ENCODE data around the gene DUSP22. TPM values are rescaled to one million over a fixed set of nuclear protein-coding genes. Genes with fewer than 3 reads are reported as not detected.

The DUSP22 gene
- polyA plus RNA-seq, 2 of the 4 experiments (the other 2 are of a cell fraction): 6.2 to 11.3 TPM

GRCh38 chr6:379410-380181, 87.3 kb downstream of the DUSP22 start:
- DNase-seq (ENCODE audit: low read depth in 1 of 2, low spot score in 1 of 2) (no peak), ATAC-seq (no peak), FAIRE-seq (no peak)
- Histone ChIP-seq H3K4me2 (no peak overlapping the region), H3K27ac (no peak overlapping the region), H3K4me3 (no peak overlapping the region), H3K4me1 (no peaks in the 10 kb centered on the region), H3K9me3 (no peaks in the 10 kb centered on the region)
- ChIA-PET POLR2A (no interaction called here), CTCF (interaction anchor here (0.6 kb wide), 1 partner anchor 14 kb away, joined by 3 read pairs; no protein-coding TSS in a partner anchor)
- 80% methylated on average over 14 of the region's 28 CpGs for WGBS (ENCODE audit: missing lambda C conversion rate)
- TF ChIP-seq HES2 (IDR thresholded peaks at IDR 0.05) (no peak), NR3C1 (IDR thresholded peaks at IDR 0.05) (no peak), CEBPB (IDR thresholded peaks at IDR 0.05) (no peak)

DNA sequence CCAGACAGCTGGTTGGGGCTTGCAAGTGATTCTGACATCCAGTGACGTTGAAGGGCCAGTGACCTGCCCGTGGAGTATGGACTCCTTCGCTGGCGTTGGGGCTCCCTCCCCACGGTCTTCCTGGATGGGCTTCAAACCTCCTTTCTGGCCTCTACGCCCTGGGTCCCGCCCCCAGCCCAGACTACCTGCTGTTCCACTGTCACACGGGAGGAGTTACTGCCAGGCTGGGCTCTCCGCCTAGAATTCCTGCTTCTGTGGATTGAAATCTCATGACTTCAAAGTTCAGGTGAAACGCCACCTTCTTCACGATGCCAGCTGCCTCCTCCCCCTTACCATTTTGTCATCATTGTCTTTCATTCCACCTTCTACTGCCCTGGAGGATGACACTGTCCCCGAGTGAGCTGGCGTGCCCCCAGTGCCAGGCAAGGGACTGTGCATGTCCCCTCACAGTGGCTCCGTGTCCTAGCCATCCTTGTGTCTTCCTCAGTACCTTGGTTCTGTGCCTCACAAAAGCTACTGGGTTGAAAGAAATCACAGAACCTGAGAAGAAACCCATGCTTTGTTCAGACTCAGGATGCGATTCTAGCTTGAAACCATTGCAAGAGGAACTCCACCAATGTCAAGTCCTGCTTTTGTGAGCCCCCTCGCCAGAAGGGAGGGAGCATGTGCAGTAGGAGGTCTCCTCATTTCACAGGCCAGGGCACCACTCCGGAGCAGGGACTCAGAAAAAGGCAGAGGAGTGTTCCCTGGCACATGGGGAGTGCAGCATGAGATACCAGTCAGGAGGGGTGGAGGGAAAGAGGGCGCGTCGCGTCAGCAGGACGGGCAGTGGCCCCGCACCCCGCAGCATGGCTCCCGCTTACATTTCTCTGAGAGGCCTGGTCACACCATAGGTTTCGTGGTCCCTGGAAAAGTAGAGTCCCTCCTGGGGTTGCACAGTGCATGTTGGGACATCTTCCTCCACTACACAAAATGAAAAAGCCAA, 88.2 kb downstream of the DUSP22 start:
- 66% methylated on average over 23 of the region's 26 CpGs for WGBS (ENCODE audit: missing lambda C conversion rate)
- FAIRE-seq: no peak
- TF ChIP-seq PHF8 (IDR thresholded peaks at IDR 0.05; ENCODE audit: borderline replicate concordance, low read depth) (no peak), BHLHE40 (IDR thresholded peaks at IDR 0.05; ENCODE audit: low read depth, low read length) (no peak), HEYL (CRISPR knock-in tag; IDR thresholded peaks at IDR 0.05) (no peak), HOXA7 (CRISPR knock-in tag; IDR thresholded peaks at IDR 0.05) (no peak), ESRRA (IDR thresholded peaks at IDR 0.05; ENCODE audit: borderline replicate concordance, low read length) (no peak), CEBPB (IDR thresholded peaks at IDR 0.05) (no peak), RNF2 (IDR thresholded peaks at IDR 0.05; ENCODE audit: borderline replicate concordance, low read depth) (no peak), RFX5 (IDR thresholded peaks at IDR 0.05) (no peak), HMGXB4 (CRISPR knock-in tag; IDR thresholded peaks at IDR 0.05; ENCODE audit: borderline replicate concordance) (no peak), MAX (IDR thresholded peaks at IDR 0.05) (no peak), EP300 (IDR thresholded peaks at IDR 0.05) (no peak), POLR2AphosphoS2 (conservative IDR thresholded peaks at IDR 0.05; ENCODE audit: low read length) (no peak), TFCP2L1 (CRISPR knock-in tag; IDR thresholded peaks at IDR 0.05) (no peak), CHD2 (IDR thresholded peaks at IDR 0.05; ENCODE audit: low read length, partially characterized antibody) (no peak)
- DNase-seq (ENCODE audit: low read depth in 1 of 2, low spot score in 1 of 2): no peak
- Histone ChIP-seq H3K4me3 (no peak overlapping the region), H3K4me2 (no peak overlapping the region), H3K4me1 (no peaks in the 10 kb centered on the region), H3K27ac (no peak overlapping the region), H3K9me3 (no peaks in the 10 kb centered on the region)
- POLR2A ChIA-PET: no interaction called here
- ATAC-seq: no peak
- CTCF ChIA-PET: interaction anchor here (0.6 kb wide), 1 partner anchor 15 kb away, joined by 3 read pairs; no protein-coding TSS in a partner anchor

DNA sequence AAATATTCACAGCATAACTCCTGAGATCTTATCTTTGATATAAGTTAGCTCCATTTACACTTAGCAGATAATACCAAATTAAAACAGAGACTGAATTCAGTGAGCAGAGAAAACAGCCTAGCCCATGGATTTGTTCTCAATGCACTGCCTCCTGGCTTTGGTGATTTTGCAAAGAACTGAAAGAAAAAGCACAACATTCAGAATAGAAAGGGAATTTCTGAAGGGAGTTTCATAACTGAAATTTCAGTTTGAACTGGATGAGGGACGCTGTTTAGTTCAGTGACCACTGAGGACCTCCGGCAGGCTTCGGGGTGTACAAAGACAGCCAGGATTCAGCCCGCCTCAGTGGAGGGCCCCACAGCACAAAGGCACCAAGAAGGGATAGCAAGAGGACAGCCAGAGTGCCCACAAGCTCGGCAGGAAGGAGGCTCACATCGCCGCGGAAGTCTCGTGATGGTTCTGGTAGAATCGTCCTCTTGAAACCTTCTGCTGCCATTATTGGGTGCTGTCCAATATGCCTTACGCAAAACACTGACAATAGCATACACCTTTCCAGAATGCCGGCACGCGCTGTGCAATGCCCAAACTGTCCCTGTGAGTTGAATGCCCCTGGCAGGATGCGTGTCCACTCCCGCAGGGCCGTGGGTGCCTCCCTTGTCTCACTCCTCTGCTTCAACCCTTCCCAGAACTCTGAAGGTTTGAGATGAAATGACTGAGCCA, 89.6 kb downstream of the DUSP22 start:
- ChIA-PET CTCF (no interaction called here), POLR2A (no interaction called here)
- DNase-seq (ENCODE audit: low read depth in 1 of 2, low spot score in 1 of 2) (no peak), FAIRE-seq (no peak), ATAC-seq (no peak)
- no peak for TF ChIP-seq HOXB13 (CRISPR knock-in tag; IDR thresholded peaks at IDR 0.05; ENCODE audit: low read depth)
- TF ChIP-seq, protein P1, sequence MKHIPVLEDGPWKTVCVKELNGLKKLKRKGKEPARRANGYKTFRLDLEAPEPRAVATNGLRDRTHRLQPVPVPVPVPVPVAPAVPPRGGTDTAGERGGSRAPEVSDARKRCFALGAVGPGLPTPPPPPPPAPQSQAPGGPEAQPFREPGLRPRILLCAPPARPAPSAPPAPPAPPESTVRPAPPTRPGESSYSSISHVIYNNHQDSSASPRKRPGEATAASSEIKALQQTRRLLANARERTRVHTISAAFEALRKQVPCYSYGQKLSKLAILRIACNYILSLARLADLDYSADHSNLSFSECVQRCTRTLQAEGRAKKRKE (CRISPR knock-in tag; IDR thresholded peaks at IDR 0.05; ENCODE audit: low read depth): no peak
- no peak overlapping the region for H3K4me3 ChIP-seq
- no peak overlapping the region for H3K4me2 ChIP-seq
- H3K27ac ChIP-seq: no peak overlapping the region
- 78% methylated on average over 15 of the region's 17 CpGs for WGBS (ENCODE audit: missing lambda C conversion rate)
- H3K4me1 ChIP-seq: no peaks in the 10 kb centered on the region
- H3K9me3 ChIP-seq: no peaks in the 10 kb centered on the region
